ENCODE measurements around the gene GLYAT. TPM values are rescaled to one million over a fixed set of nuclear protein-coding genes. Genes with fewer than 3 reads are reported as not detected.

Gene GLYAT
- total and polyA plus RNA-seq, 2 of the 8 experiments (the other 6 are each of a cell fraction or from before 2014, with no cell fraction given): not detected

DNA sequence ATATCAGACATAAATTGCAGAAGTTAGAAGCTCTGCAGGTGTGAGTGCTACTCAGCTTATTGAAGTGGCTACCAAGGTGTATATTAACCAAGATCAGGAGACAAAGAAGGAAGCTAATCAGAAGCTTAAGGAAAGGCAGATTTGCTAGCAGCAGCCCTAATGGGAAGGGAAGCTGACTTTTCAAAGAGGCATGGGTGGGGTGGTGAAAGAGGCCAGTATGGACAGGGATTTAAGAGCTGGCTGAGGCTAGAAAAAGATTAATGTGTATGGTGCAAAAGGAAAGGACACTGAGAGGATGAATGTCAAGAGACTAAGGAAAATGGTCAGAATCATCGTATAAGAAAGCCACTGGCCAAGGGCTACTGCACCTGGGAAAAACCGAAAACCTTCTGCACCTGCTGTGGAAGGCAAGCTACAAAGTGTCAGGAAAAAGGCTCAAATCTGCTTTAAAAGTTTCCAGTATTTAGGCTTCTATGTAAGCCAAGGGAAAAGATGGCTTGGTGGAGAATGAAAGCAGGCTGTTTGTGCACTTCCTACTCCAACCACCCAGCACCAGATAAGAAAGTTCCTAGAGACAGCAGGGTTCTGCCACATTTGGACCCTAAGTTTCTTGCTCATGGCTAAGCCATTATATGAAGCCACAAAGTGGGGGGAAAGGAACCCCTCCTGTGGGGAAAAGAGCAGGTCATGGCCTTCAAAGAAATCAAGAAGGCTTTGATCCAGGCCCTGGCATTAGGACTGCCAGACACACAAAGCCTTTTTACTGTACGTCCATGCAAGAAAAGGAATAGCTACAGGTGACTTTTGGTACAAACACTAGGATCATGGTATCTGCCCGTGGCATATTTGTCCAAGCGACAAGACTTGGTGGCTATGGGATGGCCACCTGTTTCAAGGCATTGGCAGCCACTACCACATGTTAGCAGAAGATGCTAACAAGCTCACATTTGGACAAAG is 40.9 kb upstream of the GLYAT start:
- no peak for FAIRE-seq
- H3K27ac ChIP-seq (ENCODE audit: low read depth, low read length): no peak overlapping the region
- no peak overlapping the region for H4K91ac ChIP-seq (replicated peaks; ENCODE audit: insufficient read length, low read length)
- H2AFZ ChIP-seq (ENCODE audit: low read length): no peak overlapping the region
- no peak overlapping the region for H2BK5ac ChIP-seq (ENCODE audit: low read depth, low read length)
- no peak overlapping the region for H3K23ac ChIP-seq (ENCODE audit: insufficient read length)
- no peak overlapping the region for H3K14ac ChIP-seq (ENCODE audit: insufficient read length)
- H3K18ac ChIP-seq (ENCODE audit: extremely low read depth, low read length): no peak overlapping the region
- H3K36me3 ChIP-seq (ENCODE audit: control insufficient read depth in 2 of 4, insufficient read depth in 4 of 4, low read length in 3 of 4): no peaks in the 10 kb centered on the region
- ChIA-PET CTCF (ENCODE audit: partially characterized antibody) (interaction anchor here (4.1 kb wide), 1 partner anchor 16 kb away, joined by 15 read pairs; no protein-coding TSS in a partner anchor), POLR2A (ENCODE audit: partially characterized antibody) (no interaction called here)
- no peaks in the 10 kb centered on the region for H3K4me1 ChIP-seq (replicated peaks in 1 of 4; ENCODE audit: control insufficient read depth in 3 of 4, insufficient read depth in 4 of 4, low read length in 3 of 4)
- no peak overlapping the region for H3K4ac ChIP-seq (replicated peaks; ENCODE audit: insufficient read length, low read depth, low read length)
- H2BK120ac ChIP-seq (replicated peaks; ENCODE audit: low read depth, low read length): no peak overlapping the region
- H3K79me1 ChIP-seq (ENCODE audit: low read depth, low read length): no peaks in the 10 kb centered on the region
- no peaks in the 10 kb centered on the region for H3K23me2 ChIP-seq (ENCODE audit: low read depth, low read length)
- DNase-seq (ENCODE audit: low read depth in 1 of 2, low spot score in 2 of 2): no peak
- no peaks in the 10 kb centered on the region for H3K79me2 ChIP-seq (ENCODE audit: control insufficient read depth in 1 of 2, insufficient read depth in 2 of 2, low read length in 2 of 2)
- whole genome bisulfite sequencing, 2 experiments (ENCODE audit: extremely low coverage in 1 of 2, insufficient coverage in 1 of 2, insufficient read length in 1 of 2, insufficient replicate concordance in 2 of 2, low coverage in 1 of 2, low lambda C conversion rate in 2 of 2, missing lambda C conversion rate in 1 of 2): 87% methylated on average over 5 of the region's 5 CpGs; no CpG with 5 or more reads in 1 of the 2 experiments
- no peaks in the 10 kb centered on the region for H4K20me1 ChIP-seq (replicated peaks in 1 of 2; ENCODE audit: control insufficient read depth in 1 of 2, insufficient read depth in 2 of 2, low read length in 2 of 2)
- peaks cover 20 to 48% of the 10 kb centered on the region in 2 experiments; a peak in 2 of 4 replicates for H3K9me3 ChIP-seq (ENCODE audit: insufficient read depth in 2 of 2, low read depth in 1 of 2, low read length in 1 of 2)
- TF ChIP-seq CBX8 (IDR thresholded peaks at IDR 0.05; ENCODE audit: borderline replicate concordance, low read depth, low read length) (no peak), CTBP2 (IDR thresholded peaks at IDR 0.05; ENCODE audit: borderline replicate concordance, insufficient read depth, insufficient read length, low read length) (no peak), BRCA1 (IDR thresholded peaks at IDR 0.05; ENCODE audit: low read depth, low read length) (no peak), EZH2 (IDR thresholded peaks at IDR 0.05; ENCODE audit: low read depth, low read length, severe bottlenecking) (no peak), SIX5 (IDR thresholded peaks at IDR 0.05; ENCODE audit: low read depth, low read length) (no peak), TAF1 (IDR thresholded peaks at IDR 0.05; ENCODE audit: low read depth, low read length) (no peak), RAD21 (IDR thresholded peaks at IDR 0.05 in 1 of 2, conservative IDR thresholded peaks at IDR 0.05 in 1 of 2; ENCODE audit: low read depth in 2 of 2, low read length in 2 of 2) (no peak), POU5F1 (IDR thresholded peaks at IDR 0.05; ENCODE audit: low read depth, low read length) (no peak), CEBPB (IDR thresholded peaks at IDR 0.05; ENCODE audit: low read depth, low read length) (no peak), SAP30 (IDR thresholded peaks at IDR 0.05; ENCODE audit: insufficient read depth, insufficient replicate concordance, low read length) (no peak), TCF12 (IDR thresholded peaks at IDR 0.05; ENCODE audit: low read depth, low read length) (no peak)
- H3K4me3 ChIP-seq (ENCODE audit: extremely low read depth in 1 of 4, insufficient read depth in 2 of 4, low read depth in 3 of 4, low read length in 4 of 4): no peak overlapping the region
- H2BK12ac ChIP-seq (ENCODE audit: low read depth, low read length): no peak overlapping the region
- no peak overlapping the region for H2BK20ac ChIP-seq (ENCODE audit: low read length)
- no peaks in the 10 kb centered on the region for H3K27me3 ChIP-seq (replicated peaks in 1 of 4; ENCODE audit: control insufficient read depth in 3 of 4, extremely low read depth in 1 of 4, insufficient read depth in 3 of 4, low read length in 3 of 4)
- no peak overlapping the region for H2AK5ac ChIP-seq (ENCODE audit: low read depth, low read length)
- no peak overlapping the region for H4K8ac ChIP-seq (ENCODE audit: extremely low read depth, insufficient read depth, low read length)
- no peak overlapping the region for H4K5ac ChIP-seq (ENCODE audit: insufficient read length, low read depth, low read length)
- no peak overlapping the region for H3K4me2 ChIP-seq (ENCODE audit: insufficient read depth in 1 of 2, low read depth in 2 of 2, low read length in 2 of 2)
- H3K56ac ChIP-seq (replicated peaks; ENCODE audit: insufficient read length, low read depth, low read length): no peak overlapping the region
- no peak overlapping the region for H2BK15ac ChIP-seq (ENCODE audit: low read length)
- H3K9ac ChIP-seq (replicated peaks in 1 of 4; ENCODE audit: extremely low read depth in 1 of 4, low read depth in 3 of 4, low read length in 3 of 4): no peak overlapping the region

All from H1 (cell line).